Fibroblast of the aortic adventitia (primary cell): Measurements from ENCODE around the gene POU6F2. TPM values are rescaled to one million over a fixed set of nuclear protein-coding genes. Genes with fewer than 3 reads are reported as not detected.

ENCODE experiments used
- DNase-seq: peaks from one replicate; pipeline ENCODE4 v3.0.0-alpha.2; 2010; ENCODE audit warnings: low read depth
- H3K4me3 ChIP-seq: 2 replicates; pipeline ENCODE4 v1.5.1; 2011; ENCODE audit warnings: low read depth, mild to moderate bottlenecking, control low read depth, low read length, moderate library complexity
- total RNA-seq: library from RNA; depleted of rRNA; stranded (reverse); fragments of >200 nt; gene quantifications from 2 replicates; pipeline ENCODE4 v1.2.3, GENCODE V29; 2012; ENCODE audit warnings: low replicate concordance
- TF ChIP-seq, protein P1 (sequence below): IDR thresholded peaks from 2 replicates; pipeline ENCODE4 v1.5.1; 2011; ENCODE audit warnings: mild to moderate bottlenecking, low read length, control low read depth, inconsistent platforms; ENCODE audit not compliant: insufficient read depth

The POU6F2 gene
- total RNA-seq, 1 donor = not detected

GRCh38 chr7:39341083-39341482 is 363.4 kb downstream of the POU6F2 start:
- peak; percentile 1 for DNase-seq
- no peak overlapping the region for H3K4me3 ChIP-seq
- TF ChIP-seq, protein P1, sequence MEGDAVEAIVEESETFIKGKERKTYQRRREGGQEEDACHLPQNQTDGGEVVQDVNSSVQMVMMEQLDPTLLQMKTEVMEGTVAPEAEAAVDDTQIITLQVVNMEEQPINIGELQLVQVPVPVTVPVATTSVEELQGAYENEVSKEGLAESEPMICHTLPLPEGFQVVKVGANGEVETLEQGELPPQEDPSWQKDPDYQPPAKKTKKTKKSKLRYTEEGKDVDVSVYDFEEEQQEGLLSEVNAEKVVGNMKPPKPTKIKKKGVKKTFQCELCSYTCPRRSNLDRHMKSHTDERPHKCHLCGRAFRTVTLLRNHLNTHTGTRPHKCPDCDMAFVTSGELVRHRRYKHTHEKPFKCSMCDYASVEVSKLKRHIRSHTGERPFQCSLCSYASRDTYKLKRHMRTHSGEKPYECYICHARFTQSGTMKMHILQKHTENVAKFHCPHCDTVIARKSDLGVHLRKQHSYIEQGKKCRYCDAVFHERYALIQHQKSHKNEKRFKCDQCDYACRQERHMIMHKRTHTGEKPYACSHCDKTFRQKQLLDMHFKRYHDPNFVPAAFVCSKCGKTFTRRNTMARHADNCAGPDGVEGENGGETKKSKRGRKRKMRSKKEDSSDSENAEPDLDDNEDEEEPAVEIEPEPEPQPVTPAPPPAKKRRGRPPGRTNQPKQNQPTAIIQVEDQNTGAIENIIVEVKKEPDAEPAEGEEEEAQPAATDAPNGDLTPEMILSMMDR = no peak

- no peak for DNase-seq
- TF ChIP-seq, protein P1 = no peak
Measured at GRCh38 chr7:39342763-39343162, 365.1 kb downstream of the POU6F2 start.

DNA sequence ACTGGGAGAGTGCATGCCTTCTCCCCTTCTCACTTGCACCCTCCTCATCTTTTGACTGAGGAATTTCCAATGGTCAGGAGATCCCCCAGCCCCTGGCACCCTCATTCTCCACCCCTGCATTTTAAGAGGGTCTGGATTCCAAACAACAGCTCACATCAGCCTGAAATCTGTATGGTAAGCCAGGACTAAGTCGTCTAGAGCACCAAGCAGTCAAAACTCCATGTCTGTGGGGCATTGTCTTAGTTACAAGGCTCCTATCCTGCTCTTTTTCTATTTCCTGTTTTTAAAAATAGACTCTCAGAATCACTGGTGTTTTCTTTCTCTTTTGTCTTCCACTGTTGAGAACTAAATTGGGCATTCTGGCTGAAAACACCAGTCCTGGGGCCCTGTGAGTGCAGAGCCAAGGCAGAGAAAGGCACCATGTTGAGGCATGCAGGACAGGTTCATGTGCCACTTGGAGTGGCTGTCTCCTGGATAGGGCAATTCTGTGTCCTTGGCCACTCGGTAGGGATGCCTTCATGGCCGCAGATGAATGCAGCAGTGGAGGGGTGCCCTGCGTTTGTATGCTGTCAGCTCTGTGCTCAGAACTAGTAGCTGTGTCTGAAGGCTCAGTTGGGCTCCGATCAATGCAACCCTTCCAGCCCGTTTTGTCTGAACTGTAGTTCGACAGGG is 371.9 kb downstream of the POU6F2 start:
- DNase-seq = no peak
- TF ChIP-seq, protein P1 = no peak
- no peak overlapping the region for H3K4me3 ChIP-seq

More at GRCh38 chr7:39342763-39343162, 365.1 kb downstream of the POU6F2 start:
- H3K4me3 ChIP-seq = no peak overlapping the region

DNA sequence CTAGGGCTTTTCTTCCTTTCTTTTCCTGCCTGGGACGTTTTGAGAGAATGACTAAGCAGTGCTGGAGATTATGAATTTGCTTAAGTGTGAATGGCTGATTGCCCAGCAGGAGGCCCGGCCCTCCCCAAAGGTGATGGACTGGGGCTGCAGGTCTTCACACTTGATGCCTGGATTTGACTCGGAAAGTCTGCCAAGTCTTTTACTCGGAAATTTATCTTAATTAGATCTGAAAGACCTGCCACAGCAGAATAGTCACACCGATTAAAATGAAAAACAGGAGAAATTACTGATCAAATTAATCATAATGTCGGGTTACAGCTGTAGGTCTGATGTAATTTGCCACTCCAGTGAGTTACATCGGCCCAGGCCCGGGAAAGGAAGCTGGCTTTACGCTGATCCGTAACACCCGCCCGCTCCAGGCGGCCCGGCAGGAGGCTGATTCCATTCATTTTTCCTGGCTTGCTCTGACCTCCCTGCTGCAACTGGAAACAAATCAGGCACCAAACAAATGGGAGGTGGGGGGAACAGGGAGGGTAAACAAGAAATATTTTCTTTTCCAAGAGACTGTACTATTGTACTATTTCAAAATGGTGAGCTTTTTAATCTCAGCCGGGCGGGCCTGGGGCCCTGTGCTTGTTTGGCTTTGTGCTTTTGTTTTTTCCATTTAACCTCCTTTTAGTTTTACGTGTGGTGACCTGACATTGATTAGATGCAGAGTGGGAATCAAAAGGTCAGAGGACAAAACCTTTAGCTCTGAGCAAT is 376.1 kb downstream of the POU6F2 start:
- H3K4me3 ChIP-seq = no peak overlapping the region
- DNase-seq = peak; percentile 51
- TF ChIP-seq, protein P1 = no peak

DNA sequence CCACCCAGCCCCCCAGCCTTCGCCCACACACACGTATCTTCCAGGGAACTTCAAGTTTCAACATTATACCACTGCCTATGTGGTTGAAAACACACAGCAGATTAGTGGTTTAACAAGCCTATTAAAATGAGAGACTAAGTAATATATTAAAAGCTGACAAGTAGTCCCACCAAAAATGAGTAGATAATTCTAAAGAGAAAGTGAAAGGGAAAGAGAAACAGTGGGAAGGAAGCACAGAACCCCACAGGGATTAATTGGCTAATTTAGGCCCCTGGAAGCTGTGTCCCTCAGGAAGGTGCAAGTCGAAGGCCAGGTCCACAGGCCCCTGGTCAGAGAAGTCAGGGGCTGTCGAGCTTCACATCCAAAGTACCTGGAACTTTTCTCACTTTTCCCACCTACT is 378.0 kb downstream of the POU6F2 start:
- DNase-seq = no peak

DNA sequence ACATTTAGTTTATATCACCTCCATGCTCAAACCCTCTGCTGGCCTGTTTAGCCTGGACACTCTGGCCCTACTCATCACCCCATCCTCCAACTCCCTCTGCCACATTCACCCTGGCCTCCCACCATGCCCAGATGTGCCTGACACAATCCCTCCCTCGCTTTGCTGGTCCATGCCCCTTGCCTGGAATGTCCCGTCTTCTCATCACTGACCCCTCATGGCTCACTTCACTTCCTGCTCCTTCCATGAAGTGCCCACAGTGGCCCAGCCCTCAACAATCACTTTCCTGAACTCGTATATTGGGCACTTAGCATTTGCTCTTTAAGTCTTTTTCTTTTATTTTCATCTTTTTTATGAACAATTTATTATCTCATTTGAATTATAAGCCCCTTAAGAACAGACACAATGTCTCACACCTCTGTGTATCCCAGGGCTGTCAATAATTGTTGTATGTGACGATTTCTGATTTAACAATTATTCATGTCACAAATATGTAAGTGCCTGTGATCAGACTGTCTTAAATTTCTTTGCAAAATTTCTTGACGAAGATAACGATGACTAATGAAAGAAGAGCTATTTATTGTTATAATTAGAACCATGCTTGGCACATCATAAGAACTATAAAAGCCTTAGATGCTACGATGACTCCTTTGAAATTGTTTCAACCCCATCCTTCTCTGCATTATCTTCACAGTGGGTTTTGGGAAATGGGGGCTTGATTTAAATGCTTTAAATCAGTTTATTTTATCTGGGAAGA is 378.6 kb downstream of the POU6F2 start:
- H3K4me3 ChIP-seq = no peak overlapping the region
- no peak for DNase-seq
- TF ChIP-seq, protein P1 = no peak

More for the DNA sequence above, 378.0 kb downstream of the POU6F2 start:
- TF ChIP-seq, protein P1 = no peak
- H3K4me3 ChIP-seq = no peak overlapping the region
